HTR-8/SVneo (cell line): ENCODE measurements around the gene GPAT3.
A peak's percentile ranks its signal among the peaks of the same experiment; 100 is the strongest.

ENCODE experiments used
- DNase-seq: peaks from one replicate; pipeline ENCODE4 v3.0.0; 2011; ENCODE audit warnings: low spot score, mixed read lengths; ENCODE audit not compliant: insufficient read length
- FAIRE-seq: peaks from 2 replicates; lab custom pipeline; 2011; peaks lifted over from hg19 to GRCh38; lab: Jason Lieb, UNC

The GPAT3 gene

DNA sequence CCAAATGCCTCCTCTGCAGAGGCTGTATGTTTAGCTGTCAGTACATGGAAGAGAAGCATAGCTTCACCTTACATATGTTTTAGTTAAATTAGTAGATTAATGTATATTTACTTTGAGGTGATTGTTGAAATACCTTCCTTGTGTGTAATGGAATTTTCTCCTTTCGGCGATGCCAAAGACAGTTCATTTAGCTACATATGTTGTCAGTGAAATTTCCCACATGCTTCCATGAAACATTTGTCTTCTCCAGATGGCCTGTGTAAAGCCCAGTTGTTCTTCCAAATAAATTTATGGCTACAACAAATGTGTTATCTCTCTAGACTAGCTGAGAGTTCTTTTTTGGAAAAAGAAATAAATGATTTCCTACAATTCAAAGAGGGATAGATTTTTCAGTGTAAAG is 95.2 kb downstream of the GPAT3 start:
- FAIRE-seq = no peak

GRCh38 chr4:83636930-83637329 is 101.0 kb downstream of the GPAT3 start:
- DNase-seq (no peak), FAIRE-seq (no peak)

More for the DNA sequence above, 95.2 kb downstream of the GPAT3 start:
- no peak for DNase-seq

- peak; percentile 45 for DNase-seq
- FAIRE-seq = no peak
These were observed 104.1 kb downstream of the GPAT3 start for GRCh38 chr4:83639849-83640493.

GRCh38 chr4:83643036-83643435 is 107.1 kb downstream of the GPAT3 start:
- FAIRE-seq = no peak
- DNase-seq = no peak

DNA sequence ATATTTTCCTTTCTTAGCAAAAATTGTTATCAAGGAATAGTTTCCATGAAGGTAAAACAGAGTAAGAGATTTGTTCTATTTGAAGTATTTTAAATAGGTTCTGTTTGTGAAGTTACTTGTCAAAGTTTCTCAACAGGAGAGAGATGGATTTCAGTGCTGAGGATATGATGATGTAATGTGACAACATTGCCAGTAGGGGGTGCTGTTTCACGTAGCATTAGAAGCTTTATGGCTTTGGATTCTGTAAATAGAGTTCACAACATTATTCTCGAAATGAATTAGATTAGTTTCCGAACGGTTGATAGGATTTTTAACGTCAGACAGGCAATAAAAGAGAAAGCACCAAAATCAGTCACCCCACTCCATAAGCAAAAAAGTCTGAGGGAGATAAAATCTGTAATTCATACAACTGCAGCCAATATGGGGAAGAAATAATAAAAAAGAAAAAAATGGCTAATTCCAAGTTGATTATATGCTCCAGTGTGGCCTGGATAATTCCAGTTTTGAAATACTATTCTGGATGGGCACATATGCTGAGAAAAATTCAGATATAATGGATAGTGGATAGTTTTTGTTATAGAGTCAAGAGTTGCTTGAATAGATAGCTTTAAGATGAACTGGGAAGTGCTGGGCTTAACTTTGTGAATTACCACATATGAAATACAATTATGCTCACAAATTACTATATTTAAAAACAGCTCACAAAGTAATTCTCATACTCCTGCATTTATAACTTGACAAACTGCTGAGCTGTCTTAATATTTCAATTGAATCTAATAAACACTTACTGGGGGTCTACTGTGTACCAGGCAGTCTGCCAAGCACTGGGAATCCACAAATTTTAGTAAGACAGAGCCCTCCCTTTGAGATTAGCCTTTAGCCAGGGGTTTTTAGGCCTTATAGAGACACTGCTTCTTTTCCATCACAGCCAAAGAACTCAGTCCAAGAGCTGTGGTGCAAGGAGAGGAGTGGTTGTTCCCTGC is 109.1 kb downstream of the GPAT3 start:
- FAIRE-seq (no peak), DNase-seq (peak; percentile 40)

DNA sequence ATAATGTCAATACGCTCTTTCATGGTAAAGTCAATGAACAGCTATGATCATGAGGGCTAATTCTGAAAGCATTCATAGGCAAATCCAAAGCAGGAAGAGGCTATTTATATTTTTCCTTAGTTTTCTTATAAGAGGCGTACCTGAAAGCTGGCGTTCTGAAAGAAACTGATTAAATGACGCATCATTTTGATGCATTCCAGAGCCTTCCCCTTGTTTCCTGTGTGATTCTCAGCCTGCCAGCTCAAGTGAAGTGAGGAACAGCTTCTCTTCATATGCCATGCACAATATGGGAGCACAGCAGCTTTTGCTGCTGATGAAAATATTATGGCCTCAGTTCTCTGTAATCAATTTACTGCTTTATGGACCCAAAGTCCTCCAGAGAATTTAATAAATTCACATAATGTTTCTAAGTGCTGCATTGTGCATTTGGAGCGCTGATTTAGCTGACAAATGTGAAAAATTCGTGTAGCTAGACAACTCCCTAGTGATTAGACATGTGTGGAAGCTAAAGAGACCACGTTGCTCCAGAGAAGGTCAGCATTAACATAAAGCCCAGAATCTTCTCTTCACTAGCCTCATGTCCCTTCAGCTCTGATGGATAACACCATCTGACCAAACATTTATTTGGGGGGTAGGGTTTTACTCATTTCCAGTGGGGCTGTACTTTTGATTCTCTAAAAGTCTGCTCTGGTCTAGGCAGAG is 110.8 kb downstream of the GPAT3 start:
- DNase-seq = no peak
- no peak for FAIRE-seq

GRCh38 chr4:83651846-83652245 is 115.9 kb downstream of the GPAT3 start:
- DNase-seq (no peak), FAIRE-seq (no peak)
